ENCODE measurements around the gene PLAGL2. TPM values are rescaled to one million over a fixed set of nuclear protein-coding genes. Genes with fewer than 3 reads are reported as not detected.

Gene PLAGL2
- total RNA-seq, 6 donors from 2014 or later, result 11.4 to 17.1 (median 14.1) TPM

GRCh38 chr20:32184961-32185603 is 22.5 kb downstream of the PLAGL2 start:
- Histone ChIP-seq H3K27me3 (no peaks in the 10 kb centered on the region), H3K4me3 (no peak overlapping the region), H3K9me3 (no peaks in the 10 kb centered on the region), H3K27ac (no peak overlapping the region), H3K4me1 (peaks cover 9 to 21% (median 14%) of the 10 kb centered on the region in 4 donors), H3K36me3 (no peaks in the 10 kb centered on the region)
- no peak for DNase-seq
- 77 to 85% methylated on average over 10 of the region's 10 CpGs for WGBS, 2 donors
- TF ChIP-seq POLR2A (IDR thresholded peaks at IDR 0.05), result no peak
- TF ChIP-seq EP300 (IDR thresholded peaks at IDR 0.05), result no peak
- no peak for TF ChIP-seq CTCF (IDR thresholded peaks at IDR 0.05)
- TF ChIP-seq POLR2AphosphoS5 (IDR thresholded peaks at IDR 0.05), result no peak
- ATAC-seq (ENCODE audit: low FRiP score in 2 of 2), result no peak

- Histone ChIP-seq H3K27ac (no peak overlapping the region), H3K36me3 (no peaks in the 10 kb centered on the region), H3K4me3 (no peak overlapping the region), H3K9me3 (no peaks in the 10 kb centered on the region), H3K4me1 (peaks cover 3 to 11% (median 7%) of the 10 kb centered on the region in 4 donors), H3K27me3 (no peaks in the 10 kb centered on the region)
- TF ChIP-seq POLR2AphosphoS5 (IDR thresholded peaks at IDR 0.05), result no peak
- no peak for TF ChIP-seq CTCF (IDR thresholded peaks at IDR 0.05)
- TF ChIP-seq POLR2A (IDR thresholded peaks at IDR 0.05), result no peak
- no peak for TF ChIP-seq EP300 (IDR thresholded peaks at IDR 0.05)
- ATAC-seq (ENCODE audit: low FRiP score in 2 of 2) (no peak), DNase-seq (no peak)
- 87 to 89% methylated on average over 3 to 4 of the region's 4 CpGs for WGBS, 2 donors
Measured at GRCh38 chr20:32183947-32184635, 23.5 kb downstream of the PLAGL2 start.

- H3K27me3 ChIP-seq, result no peaks in the 10 kb centered on the region
- ATAC-seq (ENCODE audit: low FRiP score in 2 of 2) (no peak), DNase-seq (no peak)
- H3K9me3 ChIP-seq, result no peaks in the 10 kb centered on the region
- H3K4me1 ChIP-seq, result no peaks in the 10 kb centered on the region
- H3K36me3 ChIP-seq, result no peaks in the 10 kb centered on the region
- TF ChIP-seq POLR2AphosphoS5 (IDR thresholded peaks at IDR 0.05) (no peak), EP300 (IDR thresholded peaks at IDR 0.05) (no peak), CTCF (IDR thresholded peaks at IDR 0.05) (no peak), POLR2A (IDR thresholded peaks at IDR 0.05) (no peak)
- no peak overlapping the region for H3K4me3 ChIP-seq
- 98 to 100% methylated on average over 2 of the region's 2 CpGs for WGBS, 2 donors
- no peak overlapping the region for H3K27ac ChIP-seq
Measured at GRCh38 chr20:32181606-32182005, 25.9 kb downstream of the PLAGL2 start.

- no peak for TF ChIP-seq EP300 (IDR thresholded peaks at IDR 0.05)
- no peak for TF ChIP-seq CTCF (IDR thresholded peaks at IDR 0.05)
- no peak for TF ChIP-seq POLR2A (IDR thresholded peaks at IDR 0.05)
- no peak for TF ChIP-seq POLR2AphosphoS5 (IDR thresholded peaks at IDR 0.05)
- ATAC-seq (ENCODE audit: low FRiP score in 2 of 2) (no peak), DNase-seq (no peak)
- no peaks in the 10 kb centered on the region for H3K36me3 ChIP-seq
- H3K27me3 ChIP-seq, result no peaks in the 10 kb centered on the region
- WGBS, 2 donors, result 90 to 94% methylated on average over 4 of the region's 4 CpGs
- H3K4me1 ChIP-seq, result no peaks in the 10 kb centered on the region
- H3K27ac ChIP-seq, result no peak overlapping the region
- no peak overlapping the region for H3K4me3 ChIP-seq
- H3K9me3 ChIP-seq, result no peaks in the 10 kb centered on the region
Measured at GRCh38 chr20:32179934-32180333, 27.6 kb downstream of the PLAGL2 start.

All from upper lobe of left lung (tissue), 6 donors.